ENCODE data around the gene KDR.

GRCh38 chr4:55172694-55173287 is 47.4 kb upstream of the KDR start:
- TF ChIP-seq CTCF (IDR thresholded peaks at IDR 0.05) (no peak), EP300 (IDR thresholded peaks at IDR 0.05) (no peak), POLR2AphosphoS5 (IDR thresholded peaks at IDR 0.05) (no peak), POLR2A (IDR thresholded peaks at IDR 0.05) (no peak)

Measured in gastroesophageal sphincter (tissue), 3 donors.